Skin of body (tissue), 2 donors: Measurements from ENCODE around the gene DERL3. TPM values are rescaled to one million over a fixed set of nuclear protein-coding genes. Genes with fewer than 3 reads are reported as not detected.

Source experiments
- DNase-seq: peaks from one replicate; lab custom pipeline; 2025; lab: John Stamatoyannopoulos, UW
- total RNA-seq: library from RNA; depleted of rRNA; stranded (reverse); fragments of >200 nt; gene quantifications from one replicate; pipeline ENCODE4 v1.2.3, GENCODE V29; 2014

DERL3 gene
- total RNA-seq, 1 donor from 2014 or later, result 0.49 TPM

- DNase-seq, result no peak
Measured at GRCh38 chr22:23831781-23832180, 7.0 kb downstream of the DERL3 start.

- DNase-seq, result no peak
Measured at GRCh38 chr22:23831261-23831660, 7.5 kb downstream of the DERL3 start.

GRCh38 chr22:23829845-23830372 is 8.9 kb downstream of the DERL3 start:
- DNase-seq, result peak; percentile 81

- DNase-seq, result no peak
Measured at GRCh38 chr22:23828800-23829680, 9.8 kb downstream of the DERL3 start.

GRCh38 chr22:23827351-23827995 is 11.3 kb downstream of the DERL3 start:
- no peak for DNase-seq

- DNase-seq, result peak; percentile 87
Measured at GRCh38 chr22:23826510-23827350, 12.1 kb downstream of the DERL3 start.

DNA sequence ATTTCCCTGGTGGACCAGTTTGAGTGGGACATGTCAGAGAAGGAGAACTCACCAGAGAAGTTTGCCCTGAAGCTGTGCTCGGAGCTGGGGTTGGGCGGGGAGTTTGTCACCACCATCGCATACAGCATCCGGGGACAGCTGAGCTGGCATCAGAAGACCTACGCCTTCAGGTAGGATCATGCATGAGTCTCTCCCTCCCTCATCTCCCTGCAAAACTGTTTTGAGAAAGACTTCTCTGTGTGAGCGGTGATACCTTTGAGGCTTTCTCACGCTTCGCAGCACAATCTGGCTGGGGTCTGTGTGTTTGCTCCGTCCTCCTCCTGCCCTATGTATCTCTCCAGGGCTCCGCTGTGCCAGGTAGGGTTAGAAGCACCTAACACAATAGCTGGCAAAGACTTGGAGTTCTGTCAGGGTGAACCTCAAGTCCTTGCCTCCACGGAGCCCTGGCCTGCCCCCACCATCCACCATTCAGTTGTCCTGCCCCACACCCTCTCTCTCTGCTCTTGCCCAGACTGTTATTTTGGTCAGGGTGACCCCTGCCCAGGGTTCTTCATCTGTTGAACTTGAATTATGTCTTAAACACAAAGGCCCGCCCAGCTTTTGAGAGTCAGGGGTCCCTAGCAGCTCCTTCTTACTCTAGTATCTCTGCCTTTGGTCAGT is 13.4 kb downstream of the DERL3 start:
- DNase-seq, result no peak

- DNase-seq, result no peak
Measured at GRCh38 chr22:23824476-23825245, 14.1 kb downstream of the DERL3 start.

GRCh38 chr22:23823331-23823791 is 15.4 kb downstream of the DERL3 start:
- no peak for DNase-seq

GRCh38 chr22:23822101-23822671 is 16.6 kb downstream of the DERL3 start:
- no peak for DNase-seq

- no peak for DNase-seq
Measured at GRCh38 chr22:23820748-23821211, 18.0 kb downstream of the DERL3 start.

DNA sequence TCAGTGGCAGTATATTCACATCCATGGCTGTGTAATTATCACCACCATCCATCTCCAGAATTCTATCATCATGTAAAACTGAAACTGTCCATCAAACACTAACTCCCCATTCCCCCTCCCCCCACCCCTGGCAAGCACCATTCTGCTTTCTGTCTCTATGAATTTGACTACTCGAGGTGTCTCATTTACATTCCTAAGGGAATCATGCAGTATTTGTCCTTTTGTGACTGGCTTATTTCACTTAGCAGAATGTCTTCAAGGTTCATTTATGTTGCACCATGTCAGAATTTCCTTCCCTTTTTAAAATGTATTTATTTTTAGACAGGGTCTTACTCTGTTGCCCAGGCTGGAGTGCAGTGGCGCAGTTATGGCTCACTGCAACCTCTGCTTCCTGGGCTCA is 20.3 kb downstream of the DERL3 start:
- no peak for DNase-seq

GRCh38 chr22:23817146-23817545 is 21.7 kb downstream of the DERL3 start:
- DNase-seq, result no peak

- DNase-seq, result no peak
Measured at GRCh38 chr22:23816156-23816976, 22.4 kb downstream of the DERL3 start.

- DNase-seq, result no peak
Measured at GRCh38 chr22:23815541-23816155, 23.2 kb downstream of the DERL3 start.

- DNase-seq, result no peak
Measured at GRCh38 chr22:23812378-23812777, 26.4 kb downstream of the DERL3 start.

DNA sequence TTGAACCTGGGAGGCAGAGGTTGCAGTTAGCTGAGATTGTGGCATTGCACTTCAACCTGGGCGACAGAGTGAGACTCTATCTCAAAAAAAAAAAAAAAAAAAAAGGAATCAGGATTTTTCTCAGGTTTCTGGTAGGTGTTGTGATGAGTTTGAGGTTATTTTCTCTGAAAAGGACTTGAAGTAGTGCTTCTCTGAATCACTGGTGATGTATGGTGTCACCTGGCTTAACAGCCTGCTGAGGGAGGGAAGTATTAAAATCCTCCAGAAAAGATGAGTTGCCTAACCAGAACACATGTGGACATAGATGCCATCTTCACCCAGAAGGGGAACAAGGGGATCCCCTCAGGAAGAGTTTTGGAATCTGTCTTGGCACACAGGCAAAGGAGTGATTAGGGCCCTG is 32.0 kb downstream of the DERL3 start:
- DNase-seq, result no peak

GRCh38 chr22:23804781-23805291 is 34.0 kb downstream of the DERL3 start:
- DNase-seq, result no peak
